K562 (cell line): ENCODE results near the gene SOX21. TPM values are rescaled to one million over a fixed set of nuclear protein-coding genes. Genes with fewer than 3 reads are reported as not detected.

ENCODE experiments used
- CBFB ChIP-seq: sonication (generic); formaldehyde crosslinking; IDR thresholded peaks from 2 replicates; pipeline ENCODE4 v1.4.0; 2020; ENCODE audit warnings: mild to moderate bottlenecking, missing genetic modification reagents
- CCNT2 ChIP-seq: IDR thresholded peaks from 2 replicates; pipeline ENCODE4 v1.6.1; 2011; ENCODE audit warnings: borderline replicate concordance, low read depth, mild to moderate bottlenecking, moderate library complexity, mixed read lengths, low read length; ENCODE audit not compliant: insufficient read length; ENCODE audit errors: extremely low read depth
- CTCF ChIP-seq, 3 experiments: IDR thresholded peaks in 2 of 3; conservative IDR thresholded peaks in 1 of 3; 2 replicates each; pipeline ENCODE4 v1.5.1; 2011 to 2012; ENCODE audit warnings: low read length in 3 of 3, mild to moderate bottlenecking in 3 of 3, control low read depth in 2 of 3, improper control_type of control experiment in 1 of 3, inconsistent platforms in 1 of 3, low read depth in 1 of 3, mixed read lengths in 1 of 3, moderate library complexity in 1 of 3; ENCODE audit not compliant: insufficient read depth in 2 of 3
- ETV1 ChIP-seq: fragments of 450-650 bp; conservative IDR thresholded peaks from 2 replicates; pipeline ENCODE4 v1.6.1; 2016; ENCODE audit warnings: missing genetic modification characterization, control low read depth, low read depth, missing compliant biosample characterization
- HDAC1 ChIP-seq, 2 experiments: fragments of 450-650 bp; IDR thresholded peaks; 2 replicates each; pipeline ENCODE4 v1.6.1; 2016 to 2017; ENCODE audit warnings: inconsistent platforms in 1 of 2, mild to moderate bottlenecking in 1 of 2, moderate library complexity in 1 of 2
- MEIS2 ChIP-seq: fragments of 450-650 bp; IDR thresholded peaks from 2 replicates; pipeline ENCODE4 v1.6.1; 2014; ENCODE audit warnings: mild to moderate bottlenecking; ENCODE audit not compliant: partially characterized antibody
- NCOA6 ChIP-seq: fragments of 450-650 bp; IDR thresholded peaks from 2 replicates; pipeline ENCODE4 v1.6.1; 2017; ENCODE audit warnings: mild to moderate bottlenecking
- SMAD4 ChIP-seq: fragments of 250-450 bp; sonication (Bioruptor Pico); conservative IDR thresholded peaks from 2 replicates; pipeline ENCODE4 v1.8.0; 2021; ENCODE audit warnings: inconsistent platforms, mild to moderate bottlenecking, moderate library complexity
- TAF9B ChIP-seq: fragments of 450-650 bp; IDR thresholded peaks from 2 replicates; pipeline ENCODE4 v1.6.1; 2018; ENCODE audit warnings: mild to moderate bottlenecking; ENCODE audit not compliant: partially characterized antibody
- YBX1 ChIP-seq: fragments of 450-650 bp; IDR thresholded peaks from 2 replicates; pipeline ENCODE4 v1.7.1; 2016; ENCODE audit warnings: mild to moderate bottlenecking
- ZBTB2 ChIP-seq: fragments of 450-650 bp; IDR thresholded peaks from 2 replicates; pipeline ENCODE4 v1.6.1; 2016; ENCODE audit warnings: antibody characterized with exemption
- ZBTB40 ChIP-seq, 2 experiments: fragments of 450-650 bp in 1 of 2; sonication (generic) in 1 of 2; formaldehyde crosslinking in 1 of 2; IDR thresholded peaks; 2 replicates each; pipeline versions ENCODE4 v1.7.1 to v1.9.0; 2016 to 2022; ENCODE audit warnings: inconsistent platforms in 1 of 2, mild to moderate bottlenecking in 1 of 2, missing genetic modification reagents in 1 of 2
- ZNF239 ChIP-seq: fragments of 250-450 bp; sonication (Bioruptor Pico); IDR thresholded peaks from 2 replicates; pipeline ENCODE4 v1.4.0; 2020; ENCODE audit warnings: mild to moderate bottlenecking
- polyA plus RNA-seq, 8 experiments: library from polyadenylated mRNA; depleted of rRNA in 4 of 8; stranded (reverse) in 5 of 8; unstranded in 3 of 8; fragments of >200 nt; fragmentation: Nextera tagmentation in 2 of 8; fragmentation: Illumina TruSeq in 1 of 8; extraction: Ambion mirVana in 2 of 8; extraction: Trizol in 1 of 8; gene quantifications; 2 replicates each; pipeline versions ENCODE4 v1.2.1 to v1.2.3, GENCODE V29; 2011 to 2014; ENCODE audit warnings: inconsistent platforms in 1 of 8, missing spikeins in 1 of 8
- total RNA-seq, 7 experiments: library from RNA; depleted of rRNA in 6 of 7; stranded (reverse); fragments of >200 nt in 6 of 7; fragmentation: Illumina TruSeq in 2 of 7; extraction: Trizol in 2 of 7; gene quantifications; 2 replicates each; pipeline versions ENCODE4 v1.2.1 to v1.2.3, GENCODE V29; 2011 to 2021; ENCODE audit warnings: low replicate concordance in 1 of 7

The SOX21 gene
- total and polyA plus RNA-seq, 9 of the 15 experiments (the other 6 are each of a cell fraction or from before 2014, with no cell fraction given) = 0.07 TPM; not detected in 8

GRCh38 chr13:94662274-94662945 is 49.9 kb downstream of the SOX21 start (continued):
- TF ChIP-seq ZBTB40 (IDR thresholded peaks at IDR 0.05) (peak; percentile 47; the same call in 1 of the 2 replicates), ZBTB40 (CRISPR knock-in tag; IDR thresholded peaks at IDR 0.05) (no peak), NCOA6 (peak; percentile 47; the same call in 1 of the 2 replicates), YBX1 (no peak), MEIS2 (peak; percentile 56), CBFB (no peak), ZNF239 (no peak), TAF9B (peak; percentile 50), CTCF (IDR thresholded peaks at IDR 0.05 in 2 of 3, conservative IDR thresholded peaks at IDR 0.05 in 1 of 3; ENCODE audit: insufficient read depth in 2 of 3, low read depth in 1 of 3, low read length in 3 of 3) (no peak), CCNT2 (peak; percentile 76), HDAC1 (IDR thresholded peaks at IDR 0.05) (peak in 1 of 2 experiments; percentile 81; a peak in 2 of 4 replicates), SMAD4 (peak; percentile 54), ETV1 (tag) (0 out of 2 replicates have a peak, but pooled peaks have one; percentile 20), ZBTB2 (peak; percentile 35; the same call in 1 of the 2 replicates)
